ENCODE results near the gene KBTBD8. TPM values are rescaled to one million over a fixed set of nuclear protein-coding genes. Genes with fewer than 3 reads are reported as not detected.

KBTBD8 gene
- total and polyA plus RNA-seq, 2 of the 8 experiments (the other 6 are each of a cell fraction or from before 2014, with no cell fraction given): 3.2 to 23.9 TPM

DNA sequence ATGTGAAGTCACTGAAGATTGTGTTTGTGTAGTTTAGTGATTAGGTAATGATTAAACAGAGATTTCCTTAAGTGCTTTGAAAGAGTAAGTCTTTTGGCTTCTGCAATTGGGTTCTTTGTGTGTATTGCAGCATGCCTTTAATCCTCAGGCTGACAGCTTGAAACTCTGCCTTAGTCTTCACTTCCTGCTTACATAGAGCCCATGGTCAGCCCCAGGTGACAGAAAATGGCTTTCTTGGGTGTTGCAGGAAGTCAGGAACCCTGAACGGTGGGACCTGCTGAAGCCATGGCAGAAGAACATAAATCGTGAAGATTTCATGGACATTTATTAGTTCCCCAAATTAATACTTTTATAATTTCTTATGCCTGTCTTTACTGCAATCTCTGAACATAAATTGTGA is 61.3 kb downstream of the KBTBD8 start:
- H3K79me2 ChIP-seq (ENCODE audit: control insufficient read depth in 1 of 2, insufficient read depth in 2 of 2, low read length in 2 of 2): no peaks in the 10 kb centered on the region
- FAIRE-seq (no peak), DNase-seq (ENCODE audit: low read depth in 1 of 2, low spot score in 2 of 2) (no peak)
- peaks cover 0 to 4% (median 0%) of the 10 kb centered on the region in 4 experiments; a peak in 1 of 8 replicates for H3K36me3 ChIP-seq (ENCODE audit: control insufficient read depth in 2 of 4, insufficient read depth in 4 of 4, low read length in 3 of 4)
- no peaks in the 10 kb centered on the region for H4K20me1 ChIP-seq (replicated peaks in 1 of 2; ENCODE audit: control insufficient read depth in 1 of 2, insufficient read depth in 2 of 2, low read length in 2 of 2)
- no peak overlapping the region for H4K5ac ChIP-seq (ENCODE audit: insufficient read length, low read depth, low read length)
- ChIA-PET CTCF (ENCODE audit: partially characterized antibody) (interaction anchor here (0.5 to 1.2 kb wide), 2 partner anchors 14 to 20 kb away, joined by 3 read pairs; no protein-coding TSS in a partner anchor), POLR2A (ENCODE audit: partially characterized antibody) (no interaction called here)
- H2BK20ac ChIP-seq (ENCODE audit: low read length): no peak overlapping the region
- H3K9me3 ChIP-seq (ENCODE audit: insufficient read depth in 2 of 2, low read depth in 1 of 2, low read length in 1 of 2): peaks cover 12 to 15% of the 10 kb centered on the region in 2 experiments; a peak in 3 of 4 replicates
- H2AFZ ChIP-seq (ENCODE audit: low read length): no peak overlapping the region
- no peak overlapping the region for H3K23ac ChIP-seq (ENCODE audit: insufficient read length)
- no peak for TF ChIP-seq MAFK (IDR thresholded peaks at IDR 0.05; ENCODE audit: low read depth, low read length)
- TF ChIP-seq BACH1 (IDR thresholded peaks at IDR 0.05; ENCODE audit: low read length): no peak
- TF ChIP-seq EZH2 (IDR thresholded peaks at IDR 0.05; ENCODE audit: low read depth, low read length, severe bottlenecking): no peak
- no peak for TF ChIP-seq PHF8 (conservative IDR thresholded peaks at IDR 0.05; ENCODE audit: low read depth, low read length)
- no peak for TF ChIP-seq YY1 (IDR thresholded peaks at IDR 0.05; ENCODE audit: low read depth, low read length)
- TF ChIP-seq TBP (IDR thresholded peaks at IDR 0.05; ENCODE audit: low read depth, low read length): no peak
- H2BK120ac ChIP-seq (replicated peaks; ENCODE audit: low read depth, low read length): no peak overlapping the region
- H2BK12ac ChIP-seq (ENCODE audit: low read depth, low read length): no peak overlapping the region
- H4K91ac ChIP-seq (replicated peaks; ENCODE audit: insufficient read length, low read length): no peak overlapping the region
- no peaks in the 10 kb centered on the region for H3K23me2 ChIP-seq (ENCODE audit: low read depth, low read length)
- no peak overlapping the region for H3K4me2 ChIP-seq (ENCODE audit: insufficient read depth in 1 of 2, low read depth in 2 of 2, low read length in 2 of 2)
- no peak overlapping the region for H2BK5ac ChIP-seq (ENCODE audit: low read depth, low read length)
- H4K8ac ChIP-seq (ENCODE audit: extremely low read depth, insufficient read depth, low read length): no peak overlapping the region
- H3K27me3 ChIP-seq (replicated peaks in 1 of 4; ENCODE audit: control insufficient read depth in 3 of 4, extremely low read depth in 1 of 4, insufficient read depth in 3 of 4, low read length in 3 of 4): no peaks in the 10 kb centered on the region
- no peak overlapping the region for H2BK15ac ChIP-seq (ENCODE audit: low read length)
- no peaks in the 10 kb centered on the region for H3K4me1 ChIP-seq (replicated peaks in 1 of 4; ENCODE audit: control insufficient read depth in 3 of 4, insufficient read depth in 4 of 4, low read length in 3 of 4)
- H3K79me1 ChIP-seq (ENCODE audit: low read depth, low read length): no peaks in the 10 kb centered on the region
- H3K56ac ChIP-seq (replicated peaks; ENCODE audit: insufficient read length, low read depth, low read length): no peak overlapping the region
- WGBS, 2 experiments (ENCODE audit: extremely low coverage in 1 of 2, insufficient coverage in 1 of 2, insufficient read length in 1 of 2, insufficient replicate concordance in 2 of 2, low coverage in 1 of 2, low lambda C conversion rate in 2 of 2, missing lambda C conversion rate in 1 of 2): 93% methylated on average over 2 of the region's 2 CpGs; no CpG with 5 or more reads in 1 of the 2 experiments
- H3K18ac ChIP-seq (ENCODE audit: extremely low read depth, low read length): no peak overlapping the region
- no peak overlapping the region for H3K9ac ChIP-seq (replicated peaks in 1 of 4; ENCODE audit: extremely low read depth in 1 of 4, low read depth in 3 of 4, low read length in 3 of 4)
- H3K4ac ChIP-seq (replicated peaks; ENCODE audit: insufficient read length, low read depth, low read length): no peak overlapping the region
- H2AK5ac ChIP-seq (ENCODE audit: low read depth, low read length): no peak overlapping the region
- H3K27ac ChIP-seq (ENCODE audit: low read depth, low read length): no peak overlapping the region
- no peak overlapping the region for H3K14ac ChIP-seq (ENCODE audit: insufficient read length)
- no peak overlapping the region for H3K4me3 ChIP-seq (ENCODE audit: extremely low read depth in 1 of 4, insufficient read depth in 2 of 4, low read depth in 3 of 4, low read length in 4 of 4)
